GM18951 (cell line): Measurements from ENCODE around the gene ARPP19.
A peak's percentile ranks its signal among the peaks of the same experiment; 100 is the strongest.
"Not testable (repeated sequence)": the region's sequence is repeated elsewhere in the genome, so short reads cannot be mapped to it uniquely, and the experiment has no call there.

Source experiments
- POLR2A ChIP-seq: IDR thresholded peaks from 4 replicates; pipeline ENCODE4 v1.6.1; 2011; ENCODE audit warnings: mild to moderate bottlenecking; ENCODE audit not compliant: insufficient read length, insufficient read depth; ENCODE audit errors: extremely low read depth
- in situ Hi-C: fragments of 300-500 bp; cut with MboI; formaldehyde crosslinking; loops from one replicate; pipeline ENCODE4 v1.12.0; 2022; ENCODE audit warnings: low sequenced_read_pairs, mixed read lengths, inconsistent platforms; ENCODE audit not compliant: unreplicated experiment

Gene ARPP19

GRCh38 chr15:52563501-52564060 lies 5.2 kb downstream of the ARPP19 start:
- TF ChIP-seq POLR2A = no peak
- in situ Hi-C loops = no loop called here

DNA sequence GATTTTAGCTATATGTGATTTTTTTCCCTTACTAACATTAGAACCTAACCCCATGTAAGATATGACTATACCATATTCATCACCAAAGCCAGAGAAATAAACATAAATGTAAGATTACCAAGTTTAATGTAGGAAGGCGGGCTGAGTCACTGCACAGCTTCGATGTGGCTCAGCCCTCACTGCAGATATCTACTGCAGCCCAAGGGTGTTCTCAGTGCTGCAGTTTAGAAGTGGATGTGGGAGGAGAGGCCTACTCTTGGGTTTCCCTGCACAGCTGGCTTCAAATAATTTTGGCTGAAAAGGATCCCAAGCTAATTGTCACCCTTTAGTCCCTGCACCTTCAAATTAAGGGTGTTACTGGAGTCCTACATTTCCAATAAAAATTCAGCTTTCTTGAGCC lies 9.3 kb downstream of the ARPP19 start:
- TF ChIP-seq POLR2A = no peak

GRCh38 chr15:52559022-52559421 lies 9.8 kb downstream of the ARPP19 start:
- TF ChIP-seq POLR2A = no peak

More for the DNA sequence above, 9.3 kb downstream of the ARPP19 start:
- in situ Hi-C loops = no loop called here

GRCh38 chr15:52558196-52558595 lies 10.6 kb downstream of the ARPP19 start:
- no peak for TF ChIP-seq POLR2A
- in situ Hi-C loops = no loop called here

More at GRCh38 chr15:52559022-52559421, 9.8 kb downstream of the ARPP19 start:
- in situ Hi-C loops = no loop called here

- in situ Hi-C loops = no loop called here
- no peak for TF ChIP-seq POLR2A
These were observed 11.6 kb downstream of the ARPP19 start for GRCh38 chr15:52557274-52557641.

GRCh38 chr15:52556524-52557273 lies 12.1 kb downstream of the ARPP19 start:
- in situ Hi-C loops = no loop called here
- no peak for TF ChIP-seq POLR2A

GRCh38 chr15:52552303-52552702 lies 16.5 kb downstream of the ARPP19 start:
- in situ Hi-C loops = no loop called here
- no peak for TF ChIP-seq POLR2A

DNA sequence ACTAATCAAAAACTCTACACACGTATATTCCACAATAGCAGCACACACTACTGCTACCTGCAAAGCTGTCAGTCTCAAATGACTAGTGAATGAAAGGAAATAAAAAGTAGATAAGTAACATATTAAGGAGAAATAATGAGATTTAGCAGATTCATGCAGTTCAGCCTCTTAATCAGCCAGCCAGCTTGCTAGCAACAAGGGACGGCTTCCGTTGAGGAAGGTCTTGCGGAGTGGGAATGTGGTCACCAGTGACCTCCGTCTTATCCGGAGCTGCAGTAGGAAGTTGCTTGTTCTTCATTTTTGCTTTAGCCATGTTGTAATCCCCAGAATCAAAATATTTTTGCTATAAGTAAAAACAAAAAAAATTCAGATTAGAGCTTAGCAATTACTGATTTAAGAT lies 17.1 kb downstream of the ARPP19 start:
- no peak for TF ChIP-seq POLR2A
- in situ Hi-C loops = no loop called here

DNA sequence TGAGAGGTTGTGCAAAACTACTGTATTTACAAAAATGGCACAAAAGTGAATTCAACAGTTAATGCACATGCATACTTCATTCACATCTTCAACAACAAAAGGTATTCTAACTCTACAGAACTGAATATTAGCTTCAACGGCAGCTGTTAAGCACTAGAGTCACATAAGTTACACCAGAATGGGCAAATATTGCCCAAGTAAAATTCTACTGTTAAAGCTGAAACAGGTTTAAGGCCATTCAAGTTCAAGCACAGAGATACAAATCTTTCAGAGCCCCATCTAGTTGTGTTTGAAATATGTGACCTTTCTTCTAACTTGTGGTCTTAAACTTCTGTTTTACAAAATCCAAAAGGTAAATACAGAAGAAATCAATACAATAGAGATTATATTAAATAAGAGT lies 17.6 kb downstream of the ARPP19 start:
- in situ Hi-C loops = not testable (repeated sequence)

DNA sequence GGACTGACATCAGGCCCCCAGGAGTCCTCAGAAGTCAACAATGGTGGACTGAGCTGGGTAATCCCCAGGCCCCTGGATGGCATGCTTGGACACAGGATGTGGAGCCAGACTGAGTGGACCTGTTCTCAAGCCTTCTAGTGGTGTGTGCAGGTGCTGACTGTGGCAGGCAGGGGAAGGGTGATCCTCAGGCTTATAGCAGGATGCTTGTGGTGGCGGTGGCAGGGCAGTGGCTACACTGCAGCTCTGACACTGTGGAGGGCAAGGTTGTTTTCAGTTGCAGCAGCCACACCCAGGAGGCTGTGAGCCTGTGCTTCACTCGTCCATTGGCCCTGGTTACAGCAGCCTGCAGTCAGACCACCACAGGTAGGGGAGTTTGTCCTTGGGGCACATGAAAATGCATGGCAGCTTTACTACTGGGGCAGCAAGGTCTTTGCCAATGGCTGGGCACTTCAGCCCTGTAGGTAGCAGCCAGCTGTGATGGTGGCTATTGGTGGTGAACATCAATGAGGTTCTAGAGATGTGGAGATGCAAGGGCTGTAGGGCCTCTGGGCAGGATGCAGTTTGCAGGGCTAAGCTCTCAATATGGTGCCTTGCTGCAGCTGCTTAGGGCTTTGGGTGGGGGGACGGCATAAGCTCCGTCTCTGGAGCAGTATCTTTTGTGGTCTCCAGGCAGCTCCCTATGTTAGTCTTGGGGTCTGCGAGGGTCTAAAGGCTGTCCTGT lies 22.6 kb downstream of the ARPP19 start:
- peak; percentile 29 for TF ChIP-seq POLR2A
- in situ Hi-C loops = no loop called here

DNA sequence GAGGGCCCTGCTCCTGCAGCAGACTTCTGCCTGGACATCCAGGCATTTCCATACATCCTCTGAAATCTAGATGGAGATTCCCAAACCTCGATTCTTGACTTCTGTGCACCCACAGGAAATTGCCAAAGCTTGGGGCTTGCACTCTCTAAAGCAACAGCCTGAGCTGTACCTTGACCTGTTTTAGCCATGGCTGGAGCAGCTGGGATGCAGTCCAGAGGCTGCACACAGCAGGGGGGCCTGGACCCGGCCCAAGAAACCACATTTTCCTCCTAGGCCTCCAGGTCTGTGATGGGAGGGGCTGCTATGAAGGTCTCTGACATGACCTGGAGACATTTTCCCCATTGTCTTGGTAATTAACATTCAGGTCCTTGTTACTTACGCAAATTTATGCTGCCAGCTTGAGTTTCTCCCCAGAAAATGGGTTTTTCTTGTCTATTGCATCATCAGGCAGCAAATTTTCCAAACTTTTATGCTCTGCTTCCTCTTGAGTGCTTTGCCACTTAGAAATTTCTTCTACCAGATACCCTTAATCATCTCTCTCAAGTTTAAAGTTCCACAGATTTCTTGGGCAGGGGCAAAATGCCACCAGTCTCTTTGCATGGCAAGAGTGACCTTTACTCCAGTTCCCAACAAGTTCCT lies 28.3 kb downstream of the ARPP19 start:
- no peak for TF ChIP-seq POLR2A
- in situ Hi-C loops = no loop called here

- no peak for TF ChIP-seq POLR2A
- in situ Hi-C loops = no loop called here
These were observed 31.4 kb downstream of the ARPP19 start for GRCh38 chr15:52537459-52537858.

- in situ Hi-C loops = no loop called here
- TF ChIP-seq POLR2A = no peak
These were observed 36.4 kb downstream of the ARPP19 start for GRCh38 chr15:52532427-52532826.
